Neural crest cell (in vitro differentiated cells): ENCODE results near the gene TBXAS1. TPM values are rescaled to one million over a fixed set of nuclear protein-coding genes. Genes with fewer than 3 reads are reported as not detected.

ENCODE experiments used
- DNase-seq: peaks from one replicate; pipeline ENCODE4 v3.0.0; 2021; ENCODE audit warnings: low read depth, mixed read lengths, low spot score
- H3K27ac Mint-ChIP-seq: one replicate; pipeline ENCODE4 v1.8.0; 2021; ENCODE audit warnings: mild to moderate bottlenecking, mixed read lengths; ENCODE audit not compliant: unreplicated experiment
- H3K27me3 Mint-ChIP-seq: 2 replicates; pipeline ENCODE4 v1.8.0; 2021; ENCODE audit warnings: low read depth, mild to moderate bottlenecking, mixed read lengths
- H3K36me3 Mint-ChIP-seq: 2 replicates; pipeline ENCODE4 v1.8.0; 2021; ENCODE audit warnings: low read depth, mild to moderate bottlenecking, mixed read lengths
- H3K4me1 Mint-ChIP-seq: 2 replicates; pipeline ENCODE4 v1.8.0; 2021; ENCODE audit warnings: mixed read lengths
- H3K4me3 Mint-ChIP-seq: one replicate; pipeline ENCODE4 v1.8.0; 2021; ENCODE audit warnings: mild to moderate bottlenecking, mixed read lengths
- H3K9me3 Mint-ChIP-seq: 2 replicates; pipeline ENCODE4 v1.8.0; 2021; ENCODE audit warnings: mixed read lengths
- total RNA-seq: library from RNA; stranded (reverse); gene quantifications from 2 replicates; pipeline ENCODE4 v1.2.1, GENCODE V29; 2021
- TF ChIP-seq, protein P1 (sequence below): fragments of 200-600 bp; sonication (generic); conservative IDR thresholded peaks from 2 replicates; pipeline ENCODE4 v1.5.0; 2021; ENCODE audit warnings: antibody characterized with exemption, mild to moderate bottlenecking

Gene TBXAS1
- total RNA-seq, 1 donor from 2014 or later, result 5.7 TPM

DNA sequence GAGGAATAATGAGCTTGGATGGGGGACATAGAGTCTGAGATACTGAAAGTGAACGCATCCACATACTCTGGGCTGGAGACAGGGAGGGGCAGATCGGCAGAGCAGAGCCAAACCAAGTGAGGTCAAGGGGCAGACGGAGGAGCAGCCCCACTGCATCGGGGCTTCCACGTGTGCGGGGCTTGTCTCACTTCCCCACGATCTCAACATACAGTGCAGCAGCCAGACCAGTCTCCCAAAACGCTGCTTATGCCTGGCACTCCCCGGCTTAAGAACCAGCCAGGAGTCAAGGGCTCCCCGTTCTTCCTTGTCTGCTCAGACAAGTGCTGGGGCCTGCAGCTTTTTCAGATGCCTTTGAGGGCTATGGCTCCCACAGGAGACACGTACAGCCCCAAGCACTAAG, 190.1 kb downstream of the TBXAS1 start:
- DNase-seq, result no peak
- TF ChIP-seq, protein P1, sequence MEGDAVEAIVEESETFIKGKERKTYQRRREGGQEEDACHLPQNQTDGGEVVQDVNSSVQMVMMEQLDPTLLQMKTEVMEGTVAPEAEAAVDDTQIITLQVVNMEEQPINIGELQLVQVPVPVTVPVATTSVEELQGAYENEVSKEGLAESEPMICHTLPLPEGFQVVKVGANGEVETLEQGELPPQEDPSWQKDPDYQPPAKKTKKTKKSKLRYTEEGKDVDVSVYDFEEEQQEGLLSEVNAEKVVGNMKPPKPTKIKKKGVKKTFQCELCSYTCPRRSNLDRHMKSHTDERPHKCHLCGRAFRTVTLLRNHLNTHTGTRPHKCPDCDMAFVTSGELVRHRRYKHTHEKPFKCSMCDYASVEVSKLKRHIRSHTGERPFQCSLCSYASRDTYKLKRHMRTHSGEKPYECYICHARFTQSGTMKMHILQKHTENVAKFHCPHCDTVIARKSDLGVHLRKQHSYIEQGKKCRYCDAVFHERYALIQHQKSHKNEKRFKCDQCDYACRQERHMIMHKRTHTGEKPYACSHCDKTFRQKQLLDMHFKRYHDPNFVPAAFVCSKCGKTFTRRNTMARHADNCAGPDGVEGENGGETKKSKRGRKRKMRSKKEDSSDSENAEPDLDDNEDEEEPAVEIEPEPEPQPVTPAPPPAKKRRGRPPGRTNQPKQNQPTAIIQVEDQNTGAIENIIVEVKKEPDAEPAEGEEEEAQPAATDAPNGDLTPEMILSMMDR, result no peak
- Mint-ChIP-seq H3K36me3 (no peaks in the 10 kb centered on the region), H3K4me1 (no peaks in the 10 kb centered on the region), H3K27ac (no peak overlapping the region), H3K27me3 (peaks cover 2% of the 10 kb centered on the region), H3K9me3 (no peaks in the 10 kb centered on the region), H3K4me3 (no peak overlapping the region)

- TF ChIP-seq, protein P1, result no peak
- DNase-seq, result no peak
- no peak overlapping the region for H3K4me3 Mint-ChIP-seq
These were observed 190.5 kb downstream of the TBXAS1 start for GRCh38 chr7:140019606-140020005.

DNA sequence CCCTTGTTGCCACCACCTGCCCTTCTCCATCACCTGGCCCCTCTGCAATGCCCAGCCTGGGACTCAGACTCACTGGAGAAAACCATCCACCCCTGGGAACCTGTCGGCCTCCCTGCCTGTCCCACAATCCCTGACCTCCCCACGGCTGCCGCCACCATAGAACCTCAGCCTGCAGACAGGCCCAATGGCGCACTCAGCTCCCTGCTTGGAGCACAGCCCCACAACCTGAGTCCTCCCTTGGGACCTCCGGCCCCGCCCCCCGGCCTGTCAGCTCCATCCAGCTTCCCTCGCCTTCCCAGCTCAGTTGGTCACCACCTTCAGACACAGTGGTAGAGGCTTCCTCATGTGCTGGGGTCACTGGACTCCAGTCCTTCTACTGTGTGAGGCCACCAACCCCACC, 192.5 kb downstream of the TBXAS1 start:
- H3K27ac Mint-ChIP-seq, result peak overlapping the region; percentile 43
- no peaks in the 10 kb centered on the region for H3K36me3 Mint-ChIP-seq
- no peaks in the 10 kb centered on the region for H3K27me3 Mint-ChIP-seq
- H3K4me3 Mint-ChIP-seq, result no peak overlapping the region
- no peak for DNase-seq
- TF ChIP-seq, protein P1, result no peak
- no peaks in the 10 kb centered on the region for H3K9me3 Mint-ChIP-seq
- no peaks in the 10 kb centered on the region for H3K4me1 Mint-ChIP-seq

More at GRCh38 chr7:140019606-140020005, 190.5 kb downstream of the TBXAS1 start:
- Mint-ChIP-seq H3K27me3 (peaks cover 2% of the 10 kb centered on the region), H3K9me3 (no peaks in the 10 kb centered on the region), H3K36me3 (no peaks in the 10 kb centered on the region), H3K27ac (no peak overlapping the region), H3K4me1 (no peaks in the 10 kb centered on the region)

DNA sequence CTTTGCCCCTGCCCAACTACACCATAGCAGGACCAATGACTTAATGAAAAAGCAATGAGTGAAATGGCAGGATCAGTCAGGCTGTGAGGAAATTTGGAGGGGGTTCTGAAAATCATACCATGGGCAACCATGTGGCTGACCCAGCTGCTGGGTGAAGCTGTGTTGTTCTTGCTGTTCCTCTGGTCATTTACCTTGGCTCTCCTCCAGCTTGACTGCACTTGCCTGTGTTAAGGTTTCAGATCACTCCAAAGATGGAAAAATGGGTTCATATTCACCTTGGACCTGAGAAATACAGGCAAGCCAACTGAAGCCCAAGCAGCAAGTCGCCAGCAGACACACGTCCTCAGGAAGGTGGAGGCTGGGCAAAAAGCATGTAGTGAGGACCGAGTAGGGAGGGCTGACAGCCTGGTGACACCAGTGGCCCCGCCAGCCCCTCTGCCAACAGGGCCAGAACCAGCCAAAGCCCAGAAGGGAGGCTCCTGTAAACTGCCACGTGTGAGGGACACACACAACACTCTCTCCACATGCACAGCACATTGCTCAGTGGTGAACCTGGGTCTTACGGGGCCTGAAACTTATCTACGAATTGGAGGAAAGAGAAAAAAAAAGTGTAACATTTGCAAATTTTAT, 193.6 kb downstream of the TBXAS1 start:
- no peaks in the 10 kb centered on the region for H3K9me3 Mint-ChIP-seq
- H3K4me3 Mint-ChIP-seq, result no peak overlapping the region
- no peak for DNase-seq
- no peaks in the 10 kb centered on the region for H3K27me3 Mint-ChIP-seq
- no peak overlapping the region for H3K27ac Mint-ChIP-seq
- H3K36me3 Mint-ChIP-seq, result no peaks in the 10 kb centered on the region
- no peaks in the 10 kb centered on the region for H3K4me1 Mint-ChIP-seq
- TF ChIP-seq, protein P1, result no peak

DNA sequence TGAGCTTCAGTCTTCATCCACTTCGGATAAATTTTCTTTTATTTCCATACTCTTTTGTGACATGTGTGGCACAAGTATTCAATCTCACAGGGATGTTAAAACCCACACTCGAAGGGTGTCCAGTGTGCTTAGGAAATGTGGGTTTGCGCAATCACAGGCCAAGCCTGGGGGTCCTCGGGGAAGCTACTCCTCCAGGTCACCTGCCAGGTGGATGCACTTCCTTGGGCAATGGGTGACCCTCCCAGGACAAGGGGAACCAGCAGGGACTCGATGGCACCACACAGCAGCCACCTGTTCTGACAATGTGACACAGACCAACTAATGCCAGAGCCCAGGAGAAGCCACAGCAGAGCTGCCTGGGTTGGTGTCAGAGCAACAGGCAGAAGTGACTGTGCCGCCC, 194.7 kb downstream of the TBXAS1 start:
- no peak for DNase-seq
- no peak overlapping the region for H3K4me3 Mint-ChIP-seq
- no peaks in the 10 kb centered on the region for H3K9me3 Mint-ChIP-seq
- H3K27ac Mint-ChIP-seq, result no peak overlapping the region
- no peaks in the 10 kb centered on the region for H3K4me1 Mint-ChIP-seq
- no peaks in the 10 kb centered on the region for H3K27me3 Mint-ChIP-seq
- H3K36me3 Mint-ChIP-seq, result no peaks in the 10 kb centered on the region
- TF ChIP-seq, protein P1, result no peak
